Measurements from ENCODE around the gene CAPRIN2. TPM values are rescaled to one million over a fixed set of nuclear protein-coding genes. Genes with fewer than 3 reads are reported as not detected.

Gene CAPRIN2
- total RNA-seq, 2 donors from 2014 or later: 11.3 to 12.1 TPM

Other genes with a start within 250 kb of the CAPRIN2 start
- gene IPO8, start 59.1 kb downstream of the CAPRIN2 start, total RNA-seq: 10 to 100 TPM; 33.7 to 48.8 TPM
- under 1 TPM in 1 of 2 donors, not detected in 1; 0.17 TPM for gene TSPAN11, start 171.8 kb upstream of the CAPRIN2 start, total RNA-seq

All from activated T-helper 17 cell treated with anti-CD3 and anti-CD28 coated beads, Interleukin-2, amount 50 U/mL, for 72 hours (primary cell).